ENCODE results near the gene CLCNKA.
"Not testable (repeated sequence)": the region's sequence is repeated elsewhere in the genome, so short reads cannot be mapped to it uniquely, and the experiment has no call there.

CLCNKA gene

GRCh38 chr1:16046842-16047241 lies 25.0 kb downstream of the CLCNKA start:
- DNase-seq, result no peak

DNA sequence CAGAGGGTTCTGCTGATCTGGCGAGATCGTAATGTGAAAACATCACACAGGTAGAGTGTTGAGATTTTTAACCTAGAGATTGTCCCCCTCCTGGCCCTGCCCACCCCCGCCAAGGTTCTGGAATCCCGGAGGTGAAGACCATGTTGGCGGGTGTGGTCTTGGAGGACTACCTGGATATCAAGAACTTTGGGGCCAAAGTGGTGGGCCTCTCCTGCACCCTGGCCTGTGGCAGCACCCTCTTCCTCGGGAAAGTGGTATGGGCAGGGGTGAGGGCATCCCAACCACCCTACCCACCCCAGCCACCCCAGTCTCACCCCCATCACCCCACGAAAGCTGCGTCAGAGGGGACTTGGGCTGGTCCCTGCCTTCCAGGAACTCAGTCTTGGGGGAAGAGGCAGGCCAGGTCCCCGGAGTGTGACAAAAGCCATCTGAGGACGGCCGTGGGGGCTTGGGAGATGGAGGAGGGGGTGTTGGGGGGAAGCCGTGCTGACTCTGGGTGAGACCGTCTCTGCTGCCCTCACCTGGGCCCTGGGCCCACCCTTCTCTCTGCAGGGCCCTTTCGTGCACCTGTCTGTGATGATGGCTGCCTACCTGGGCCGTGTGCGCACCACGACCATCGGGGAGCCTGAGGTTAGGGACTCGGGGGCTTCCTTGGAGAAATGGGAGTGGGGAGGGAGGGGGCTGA lies 26.1 kb downstream of the CLCNKA start:
- DNase-seq, result no peak

GRCh38 chr1:16048573-16049189 lies 26.8 kb downstream of the CLCNKA start:
- DNase-seq, result no peak

GRCh38 chr1:16050328-16050727 lies 28.5 kb downstream of the CLCNKA start:
- no peak for DNase-seq

DNA sequence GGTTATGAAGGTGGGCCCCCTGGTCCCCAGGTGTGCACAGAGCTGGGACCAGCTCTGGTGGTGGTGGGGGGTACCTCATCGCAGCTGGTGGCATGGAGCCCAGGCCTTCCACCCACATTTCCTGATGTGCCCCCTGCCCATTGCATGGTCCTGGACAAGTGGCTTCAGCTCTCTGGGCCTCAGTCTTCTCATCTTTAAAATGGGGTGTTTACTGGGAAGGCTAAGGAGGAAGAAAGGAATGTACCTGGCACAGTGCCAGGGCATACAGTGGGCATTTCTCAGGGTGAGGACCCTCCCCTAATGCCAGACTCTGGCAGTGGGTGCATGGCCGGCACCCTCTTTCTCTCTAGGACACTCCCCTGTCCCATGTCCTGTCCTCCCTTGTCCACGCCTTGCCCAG lies 29.2 kb downstream of the CLCNKA start:
- no peak for DNase-seq

- DNase-seq, result not testable (repeated sequence)
Observed at GRCh38 chr1:16051949-16052348, 30.1 kb downstream of the CLCNKA start.

DNA sequence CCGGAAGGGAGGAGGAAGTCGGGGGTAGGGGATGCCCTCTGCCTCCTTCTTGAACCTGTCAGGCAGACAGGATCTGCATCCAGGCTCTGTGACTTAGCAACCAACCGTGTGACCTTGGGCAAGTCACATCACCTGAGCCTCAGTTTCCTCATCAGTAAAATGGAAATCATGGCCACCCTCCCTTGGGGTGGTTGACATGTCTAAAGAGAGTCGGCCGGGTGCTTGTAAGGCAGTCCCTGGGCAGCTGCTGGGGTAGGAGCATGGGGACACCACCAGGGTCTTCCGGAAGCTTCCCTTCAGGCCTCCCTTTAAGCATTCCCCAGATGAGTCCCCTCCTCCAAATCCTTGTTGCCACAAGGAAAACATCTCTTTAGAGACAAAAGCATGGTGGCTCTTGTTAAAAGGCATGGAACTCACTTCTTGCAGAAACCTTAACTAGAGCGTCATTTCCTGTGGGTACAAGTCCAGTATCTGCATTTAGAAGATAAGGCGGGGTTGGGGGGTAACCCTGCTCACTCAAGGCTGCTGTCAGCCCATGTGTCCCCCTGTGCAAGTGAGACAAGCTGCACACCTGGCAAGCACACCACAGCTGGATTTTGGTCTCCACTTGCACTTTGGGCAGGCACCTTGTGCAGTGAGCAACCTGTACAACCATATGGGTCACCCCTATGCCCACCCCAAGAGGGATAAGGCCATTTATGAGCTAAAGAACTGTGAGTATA lies 32.1 kb downstream of the CLCNKA start:
- DNase-seq, result no peak

- DNase-seq, result no peak
Observed at GRCh38 chr1:16054598-16055540, 33.0 kb downstream of the CLCNKA start.

DNA sequence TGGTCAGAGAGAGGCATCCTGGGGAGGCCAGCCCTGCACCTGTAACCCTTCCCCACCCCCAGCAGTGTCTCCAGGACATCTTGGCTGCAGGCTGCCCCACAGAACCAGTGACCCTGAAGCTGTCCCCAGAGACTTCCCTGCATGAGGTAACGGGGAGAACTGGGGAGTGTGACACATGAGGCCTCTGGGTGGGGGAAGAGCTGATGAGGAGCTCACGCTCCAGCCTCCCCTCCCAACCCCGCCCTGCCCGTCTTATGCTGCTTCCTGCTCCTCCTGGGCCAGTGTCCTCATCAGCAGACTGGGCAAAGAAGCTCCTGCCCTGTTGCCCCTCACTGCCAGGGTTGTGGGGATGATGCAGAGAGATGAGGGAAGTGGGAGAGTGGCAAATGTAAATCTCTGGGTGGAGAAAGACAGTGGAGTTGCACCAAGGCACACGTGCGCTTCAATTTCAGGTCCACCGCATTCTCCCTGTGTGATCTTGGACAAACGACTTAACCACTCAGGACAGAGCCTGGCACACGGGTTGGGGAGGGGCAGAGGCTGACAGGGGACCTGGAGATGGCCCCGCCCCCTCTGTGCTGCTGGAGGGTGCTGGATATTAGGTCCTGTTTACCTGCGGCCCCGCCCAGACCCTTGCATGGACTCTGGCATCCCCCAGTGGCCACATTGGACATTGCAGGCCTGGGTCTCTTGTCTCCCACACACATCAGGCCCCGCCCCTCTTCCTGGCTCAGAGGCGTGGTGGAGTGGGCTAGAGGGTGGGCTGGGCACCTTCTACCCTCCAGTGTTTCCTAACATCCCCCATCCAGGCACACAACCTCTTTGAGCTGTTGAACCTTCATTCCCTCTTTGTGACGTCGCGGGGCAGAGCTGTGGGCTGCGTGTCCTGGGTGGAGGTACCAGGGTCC lies 34.0 kb downstream of the CLCNKA start:
- DNase-seq, result peak; percentile 81

DNA sequence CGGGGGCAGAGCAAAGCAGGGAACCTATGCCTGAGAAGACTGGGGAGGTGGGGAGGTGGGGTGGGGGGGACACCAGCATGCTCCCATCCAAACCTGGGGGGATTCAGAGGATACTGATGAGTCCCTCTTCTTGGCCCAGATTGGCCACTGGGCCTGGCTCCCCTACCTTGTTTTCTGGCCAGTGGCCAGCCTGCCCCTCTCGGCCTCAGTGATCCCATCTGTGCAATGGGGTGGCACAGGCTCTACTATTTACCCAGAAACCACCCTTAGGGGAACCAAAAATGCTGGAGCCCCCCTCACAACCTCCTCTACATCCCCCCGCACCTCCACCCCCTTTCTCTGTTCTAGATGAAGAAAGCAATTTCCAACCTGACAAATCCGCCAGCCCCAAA lies 34.7 kb downstream of the CLCNKA start:
- DNase-seq, result not testable (repeated sequence)

DNA sequence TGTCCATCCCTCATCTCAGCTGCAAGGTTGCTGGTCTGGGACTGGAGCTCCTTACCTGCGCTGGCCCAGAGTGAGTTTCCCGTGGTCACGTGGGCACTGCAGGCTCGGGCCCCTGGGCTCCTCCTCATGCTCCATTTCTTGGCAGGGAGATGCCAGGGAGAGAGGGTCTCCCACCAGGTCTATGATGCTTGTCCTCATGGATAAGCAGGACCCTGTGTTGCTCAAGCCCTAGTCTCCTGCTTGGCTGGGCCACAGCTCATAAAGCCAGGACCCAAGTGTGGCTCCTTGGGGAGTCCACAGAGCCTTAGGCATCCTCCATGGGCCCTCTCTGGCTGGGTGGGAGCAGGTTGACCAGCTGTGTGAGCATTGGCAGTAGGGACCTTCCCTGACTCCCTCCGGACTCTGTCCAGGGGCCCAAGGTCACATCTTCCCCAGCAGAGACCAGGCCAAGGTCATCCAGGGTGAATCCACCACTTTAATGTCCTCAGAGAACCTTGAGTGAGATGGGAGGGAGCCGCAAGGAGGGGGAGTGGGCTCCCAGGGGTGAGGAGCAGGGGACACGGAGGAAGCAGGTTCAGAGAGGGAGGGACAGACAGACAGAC lies 35.6 kb downstream of the CLCNKA start:
- not testable (repeated sequence) for DNase-seq

- DNase-seq, result not testable (repeated sequence)
Observed at GRCh38 chr1:16058394-16059120, 36.7 kb downstream of the CLCNKA start.

- no peak for DNase-seq
Observed at GRCh38 chr1:16061266-16061665, 39.4 kb downstream of the CLCNKA start.

GRCh38 chr1:16061989-16062686 lies 40.3 kb downstream of the CLCNKA start:
- DNase-seq, result not testable (repeated sequence)

DNA sequence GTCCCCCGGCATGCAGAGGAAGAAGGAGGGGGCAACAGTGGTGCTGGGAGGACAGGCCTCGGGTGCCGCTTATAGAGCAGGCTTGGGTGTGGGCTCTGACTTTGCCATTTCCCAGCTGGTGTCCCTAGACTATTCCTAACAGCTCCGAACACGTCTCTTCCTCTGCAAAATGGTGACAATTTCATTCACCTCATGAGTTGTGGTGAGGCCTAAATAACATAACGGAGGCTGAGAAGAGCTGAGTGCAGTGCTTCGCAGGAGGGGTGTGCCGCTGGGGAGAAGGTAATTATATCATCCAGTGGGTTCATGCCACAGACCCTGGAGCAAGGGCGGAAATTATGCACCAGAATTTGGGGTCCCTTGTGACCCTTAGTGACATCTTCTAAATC lies 40.8 kb downstream of the CLCNKA start:
- DNase-seq, result not testable (repeated sequence)

GRCh38 chr1:16063226-16063829 lies 41.5 kb downstream of the CLCNKA start:
- no peak for DNase-seq

GRCh38 chr1:16063921-16064320 lies 42.1 kb downstream of the CLCNKA start:
- no peak for DNase-seq

GRCh38 chr1:16064536-16065268 lies 42.9 kb downstream of the CLCNKA start:
- no peak for DNase-seq

- DNase-seq, result no peak
Observed at GRCh38 chr1:16065269-16065576, 43.4 kb downstream of the CLCNKA start.

Data from NCI-H1694 (cell line).